Lower lobe of right lung (tissue), 2 donors: ENCODE measurements around the gene HMOX1. TPM values are rescaled to one million over a fixed set of nuclear protein-coding genes. Genes with fewer than 3 reads are reported as not detected.

ENCODE experiments used
- ATAC-seq, 2 donors: fragments of 200-7000 bp; cut with Tn5 transposase; one replicate each; pipeline ENCODE4 v1.9.1; 2020 to 2022; ENCODE audit warnings: mild to moderate bottlenecking in 2 of 2, moderate library complexity in 2 of 2
- DNase-seq: peaks from one replicate; pipeline ENCODE4 v3.0.0-alpha.2; 2020
- H3K27ac ChIP-seq: fragments of 200-600 bp; one replicate; pipeline ENCODE4 v1.8.0; 2022
- H3K27me3 ChIP-seq: fragments of 200-600 bp; one replicate; pipeline ENCODE4 v1.8.0; 2022; ENCODE audit warnings: low read depth
- H3K36me3 ChIP-seq: fragments of 200-600 bp; one replicate; pipeline ENCODE4 v1.8.0; 2022; ENCODE audit warnings: mild to moderate bottlenecking
- H3K4me1 ChIP-seq: fragments of 200-600 bp; one replicate; pipeline ENCODE4 v1.8.0; 2022
- H3K4me3 ChIP-seq: fragments of 200-600 bp; one replicate; pipeline ENCODE4 v1.8.0; 2022; ENCODE audit warnings: mild to moderate bottlenecking
- H3K9me3 ChIP-seq: fragments of 200-600 bp; one replicate; pipeline ENCODE4 v1.8.0; 2022
- intact Hi-C: fragments of 100-400 bp; cut with DNase I; formaldehyde crosslinking; loops from one replicate; pipeline ENCODE4 v1.11.0; 2022
- total RNA-seq: library from RNA; stranded (reverse); fragmentation: NEBNext Ultra II Directional; extraction: Animal tissue kit (Norgen Biotek cat#: 25700); gene quantifications from one replicate; pipeline ENCODE4 v1.2.1, GENCODE V29; 2021
- TF ChIP-seq, protein P1 (sequence below): fragments of 200-600 bp; IDR thresholded peaks from one replicate; pipeline ENCODE4 v1.8.0; 2022; ENCODE audit warnings: antibody characterized with exemption, mild to moderate bottlenecking
- donor health status: DM: no; HTN: yes; CAD: no; lungs with severe emphysema.

The HMOX1 gene
- total RNA-seq, 1 donor from 2014 or later, result 68.3 TPM

DNA sequence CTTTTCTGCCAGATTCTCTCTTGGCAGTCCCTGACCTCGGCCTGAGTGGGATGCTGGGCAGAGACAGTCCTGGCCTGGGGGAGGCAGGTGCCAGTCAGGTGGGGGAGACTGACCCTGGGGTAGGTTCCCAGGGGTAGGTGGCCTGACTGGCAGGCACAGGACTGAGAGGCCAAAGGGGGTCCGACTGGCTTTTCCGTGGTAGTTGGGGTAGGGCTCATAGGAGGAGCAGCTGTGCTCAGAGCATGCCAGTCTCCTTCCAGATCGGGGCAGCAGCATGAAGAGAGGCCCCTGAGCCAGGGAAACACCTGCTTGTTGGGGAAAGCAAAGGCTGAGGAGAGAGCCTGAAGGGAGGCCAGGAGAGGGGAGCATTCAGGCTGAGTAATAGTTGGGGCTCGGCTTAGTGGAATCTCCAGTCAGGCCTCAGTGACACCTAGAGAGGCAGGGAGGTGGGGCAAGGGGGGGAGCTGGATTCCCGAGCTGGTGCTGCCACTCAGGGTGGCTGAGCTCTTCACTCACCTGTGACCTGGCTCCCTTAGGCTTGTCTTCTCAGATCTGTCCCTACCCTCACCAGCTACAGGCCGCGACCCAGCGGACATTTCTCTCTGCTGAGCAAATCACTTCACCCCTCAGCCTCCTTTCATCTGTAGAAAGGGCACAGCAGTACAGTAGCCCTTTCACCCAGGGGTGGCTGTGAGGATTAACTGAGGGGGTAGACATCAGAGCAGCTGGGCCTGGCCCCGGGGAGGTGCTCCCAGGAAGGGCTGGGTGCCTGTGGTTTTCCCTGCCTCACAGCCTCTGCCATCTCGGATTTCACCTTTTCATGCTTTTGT lies 45.3 kb downstream of the HMOX1 start:
- H3K4me1 ChIP-seq, result peaks cover 10% of the 10 kb centered on the region
- ATAC-seq, result no peak
- H3K27ac ChIP-seq, result no peak overlapping the region
- TF ChIP-seq, protein P1, sequence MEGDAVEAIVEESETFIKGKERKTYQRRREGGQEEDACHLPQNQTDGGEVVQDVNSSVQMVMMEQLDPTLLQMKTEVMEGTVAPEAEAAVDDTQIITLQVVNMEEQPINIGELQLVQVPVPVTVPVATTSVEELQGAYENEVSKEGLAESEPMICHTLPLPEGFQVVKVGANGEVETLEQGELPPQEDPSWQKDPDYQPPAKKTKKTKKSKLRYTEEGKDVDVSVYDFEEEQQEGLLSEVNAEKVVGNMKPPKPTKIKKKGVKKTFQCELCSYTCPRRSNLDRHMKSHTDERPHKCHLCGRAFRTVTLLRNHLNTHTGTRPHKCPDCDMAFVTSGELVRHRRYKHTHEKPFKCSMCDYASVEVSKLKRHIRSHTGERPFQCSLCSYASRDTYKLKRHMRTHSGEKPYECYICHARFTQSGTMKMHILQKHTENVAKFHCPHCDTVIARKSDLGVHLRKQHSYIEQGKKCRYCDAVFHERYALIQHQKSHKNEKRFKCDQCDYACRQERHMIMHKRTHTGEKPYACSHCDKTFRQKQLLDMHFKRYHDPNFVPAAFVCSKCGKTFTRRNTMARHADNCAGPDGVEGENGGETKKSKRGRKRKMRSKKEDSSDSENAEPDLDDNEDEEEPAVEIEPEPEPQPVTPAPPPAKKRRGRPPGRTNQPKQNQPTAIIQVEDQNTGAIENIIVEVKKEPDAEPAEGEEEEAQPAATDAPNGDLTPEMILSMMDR, result no peak
- no peak for DNase-seq
- intact Hi-C loops, result no loop called here
- H3K27me3 ChIP-seq, result no peaks in the 10 kb centered on the region
- H3K4me3 ChIP-seq, result no peak overlapping the region
- no peaks in the 10 kb centered on the region for H3K9me3 ChIP-seq
- H3K36me3 ChIP-seq, result peaks cover 53% of the 10 kb centered on the region

DNA sequence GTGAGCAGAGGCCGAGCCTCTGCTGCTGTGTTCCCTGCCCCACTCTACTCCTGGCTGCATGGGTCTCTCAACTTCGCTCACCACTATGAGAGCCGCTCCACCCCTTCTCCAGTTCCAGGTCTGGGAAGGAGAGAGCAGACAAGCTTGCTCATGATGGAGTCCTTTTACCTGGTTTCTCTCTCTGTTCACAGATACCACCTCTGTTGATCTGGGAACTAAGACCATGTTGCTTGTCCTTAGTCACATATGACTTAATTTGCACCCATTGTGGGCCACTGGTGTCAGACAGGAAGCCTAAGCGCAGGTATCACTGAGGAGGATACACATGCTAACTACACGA lies 45.9 kb downstream of the HMOX1 start:
- ATAC-seq (no peak), DNase-seq (no peak)
- Histone ChIP-seq H3K27me3 (no peaks in the 10 kb centered on the region), H3K27ac (no peak overlapping the region), H3K4me3 (no peak overlapping the region), H3K36me3 (peaks cover 47% of the 10 kb centered on the region), H3K9me3 (no peaks in the 10 kb centered on the region), H3K4me1 (peaks cover 15% of the 10 kb centered on the region)
- intact Hi-C loops, result no loop called here
- TF ChIP-seq, protein P1, result no peak

DNA sequence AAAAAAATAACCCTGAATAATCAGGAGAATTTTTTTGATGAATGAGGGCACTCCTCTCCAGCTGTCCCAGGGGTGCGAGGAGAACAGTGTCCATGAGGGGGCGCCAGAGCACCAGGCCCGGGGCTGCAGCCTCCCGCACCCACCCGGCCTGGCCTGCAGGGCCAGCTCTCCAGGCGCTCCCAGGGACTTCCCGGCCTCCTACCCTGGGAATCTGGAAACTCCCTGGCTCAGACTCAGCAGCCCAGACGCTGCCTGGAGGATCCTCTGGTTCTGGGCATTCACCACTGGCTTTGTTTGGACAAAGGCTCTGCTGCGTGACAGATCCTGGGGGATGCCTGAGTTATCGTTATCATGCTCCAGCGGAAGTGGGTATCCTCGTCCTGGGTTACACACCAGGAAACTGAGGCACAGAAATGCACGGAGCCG lies 50.0 kb downstream of the HMOX1 start:
- Histone ChIP-seq H3K4me1 (peaks cover 15% of the 10 kb centered on the region), H3K4me3 (no peak overlapping the region), H3K27me3 (no peaks in the 10 kb centered on the region), H3K9me3 (peaks cover 15% of the 10 kb centered on the region), H3K36me3 (peaks cover 8% of the 10 kb centered on the region), H3K27ac (no peak overlapping the region)
- ATAC-seq (peak; percentile 97 to 98), DNase-seq (peak; percentile 87)
- intact Hi-C loops, result loop anchor here (10.0 kb wide), 1 partner anchor 154 kb away; no protein-coding TSS in a partner anchor
- TF ChIP-seq, protein P1, result peak; percentile 95

DNA sequence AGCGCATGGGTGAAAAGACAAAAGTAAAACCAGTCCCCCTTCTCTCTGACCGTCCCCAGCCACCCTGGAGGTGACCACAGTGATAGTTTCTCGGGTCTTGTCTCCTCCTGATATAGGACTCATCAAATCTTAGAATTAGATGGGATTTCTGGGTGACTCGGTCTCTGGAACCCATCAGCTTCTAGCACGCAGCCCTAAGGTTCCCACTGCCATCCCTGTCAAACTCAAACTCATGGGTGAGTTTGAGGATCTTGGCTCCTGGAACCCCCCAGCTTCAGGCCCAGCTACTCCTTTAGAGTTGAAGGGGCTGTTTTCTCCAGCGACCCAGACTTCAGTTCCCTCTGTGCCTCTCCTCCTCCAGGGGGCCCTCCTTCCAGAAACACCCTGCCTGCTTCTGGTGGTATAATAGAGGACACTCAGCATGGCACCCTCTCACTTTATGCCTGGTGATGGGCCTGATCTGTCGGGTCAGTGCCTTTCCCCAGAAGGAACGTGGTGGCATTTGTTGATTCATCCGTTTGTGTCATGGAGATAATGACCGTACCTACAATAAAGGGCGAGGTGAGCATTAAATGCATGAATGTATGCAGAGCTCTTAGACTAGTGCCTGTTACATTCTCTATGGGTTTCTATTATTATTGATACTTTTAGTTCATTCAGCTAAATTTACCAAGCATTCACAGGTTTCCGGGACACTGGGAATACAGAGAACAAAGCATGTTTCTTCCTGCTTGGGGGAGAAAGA lies 50.8 kb downstream of the HMOX1 start:
- DNase-seq (no peak), ATAC-seq (no peak)
- TF ChIP-seq, protein P1, result no peak
- intact Hi-C loops, result loop anchor here (10.0 kb wide), 1 partner anchor 153 kb away; no protein-coding TSS in a partner anchor
- H3K4me3 ChIP-seq, result no peak overlapping the region
- no peaks in the 10 kb centered on the region for H3K27me3 ChIP-seq
- H3K36me3 ChIP-seq, result peaks cover 5% of the 10 kb centered on the region
- peaks cover 15% of the 10 kb centered on the region for H3K9me3 ChIP-seq
- H3K27ac ChIP-seq, result no peak overlapping the region
- H3K4me1 ChIP-seq, result peaks cover 15% of the 10 kb centered on the region

DNA sequence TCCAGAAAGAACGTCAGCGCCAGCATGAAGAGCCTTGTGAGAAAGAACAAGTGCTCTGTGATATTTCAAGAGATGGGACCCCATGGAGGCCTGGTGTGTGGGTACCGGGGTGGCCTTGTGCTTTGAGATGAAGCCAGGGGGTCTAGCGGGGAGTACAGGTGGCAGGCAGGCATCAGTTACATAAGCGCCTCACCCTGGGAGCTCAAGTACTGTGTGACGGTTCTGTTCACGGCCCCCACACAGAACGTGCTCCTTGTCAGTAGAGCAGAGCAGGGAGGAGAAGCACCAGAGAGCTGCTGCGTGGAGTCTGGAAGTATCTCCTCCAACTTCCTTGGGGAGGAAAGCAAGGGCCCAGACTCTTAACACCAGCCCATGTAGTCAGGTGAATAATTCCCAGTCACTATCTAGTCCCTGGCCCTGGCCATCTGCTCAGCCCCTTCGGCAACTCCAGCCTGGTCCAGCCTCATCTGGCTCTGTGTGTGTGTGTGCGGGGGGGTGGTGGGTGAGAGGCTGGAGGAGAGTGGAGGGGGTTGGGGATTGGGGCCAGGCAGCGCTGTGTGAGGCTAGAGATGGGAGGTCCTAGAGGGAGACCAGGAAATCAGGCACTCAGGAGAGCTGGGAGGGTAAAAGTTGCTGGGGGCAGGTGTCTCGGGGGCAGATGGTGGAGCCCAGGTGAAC lies 51.5 kb downstream of the HMOX1 start:
- intact Hi-C loops, result loop anchor here (10.0 kb wide), 1 partner anchor 152 kb away; no protein-coding TSS in a partner anchor
- peaks cover 15% of the 10 kb centered on the region for H3K9me3 ChIP-seq
- no peaks in the 10 kb centered on the region for H3K27me3 ChIP-seq
- H3K4me3 ChIP-seq, result no peak overlapping the region
- no peak overlapping the region for H3K27ac ChIP-seq
- H3K36me3 ChIP-seq, result no peaks in the 10 kb centered on the region
- H3K4me1 ChIP-seq, result peaks cover 15% of the 10 kb centered on the region
- DNase-seq (no peak), ATAC-seq (no peak)
- TF ChIP-seq, protein P1, result no peak
